HG02798 (cell line): ENCODE results near the gene MYL6.

ENCODE experiments used
- ATAC-seq: cut with Tn5 transposase; IDR thresholded peaks from one replicate; pipeline ENCODE4 v1.9.1; 2021; ENCODE audit warnings: mild to moderate bottlenecking; ENCODE audit not compliant: unreplicated experiment, poor library complexity

Gene MYL6

DNA sequence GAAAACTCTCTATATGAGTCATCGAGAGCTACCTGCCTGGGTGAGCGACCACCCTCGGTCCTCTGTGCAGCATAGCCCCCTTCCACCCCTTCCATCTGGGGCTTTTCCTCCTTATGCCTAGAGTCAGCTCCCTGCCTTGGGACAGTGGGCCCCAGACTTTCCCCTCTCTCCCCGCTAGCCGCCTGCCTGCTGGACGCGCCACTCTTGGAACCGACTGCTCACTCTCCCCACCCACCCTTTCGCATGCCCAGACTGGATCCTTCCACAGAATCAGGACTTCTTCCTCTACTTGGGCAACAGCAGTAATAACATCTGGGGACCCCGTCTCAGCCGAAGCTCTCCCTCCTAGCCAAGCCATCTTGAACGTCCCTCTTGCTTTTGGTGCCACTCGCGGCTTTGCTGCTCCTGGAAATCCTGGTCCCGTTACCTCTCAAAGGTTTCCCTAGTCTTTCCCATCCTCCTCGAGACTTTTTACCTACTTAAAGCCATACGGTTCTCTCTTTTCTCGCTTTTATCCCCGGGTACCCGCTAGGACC, 29.4 kb upstream of the MYL6 start:
- ATAC-seq, result no peak

DNA sequence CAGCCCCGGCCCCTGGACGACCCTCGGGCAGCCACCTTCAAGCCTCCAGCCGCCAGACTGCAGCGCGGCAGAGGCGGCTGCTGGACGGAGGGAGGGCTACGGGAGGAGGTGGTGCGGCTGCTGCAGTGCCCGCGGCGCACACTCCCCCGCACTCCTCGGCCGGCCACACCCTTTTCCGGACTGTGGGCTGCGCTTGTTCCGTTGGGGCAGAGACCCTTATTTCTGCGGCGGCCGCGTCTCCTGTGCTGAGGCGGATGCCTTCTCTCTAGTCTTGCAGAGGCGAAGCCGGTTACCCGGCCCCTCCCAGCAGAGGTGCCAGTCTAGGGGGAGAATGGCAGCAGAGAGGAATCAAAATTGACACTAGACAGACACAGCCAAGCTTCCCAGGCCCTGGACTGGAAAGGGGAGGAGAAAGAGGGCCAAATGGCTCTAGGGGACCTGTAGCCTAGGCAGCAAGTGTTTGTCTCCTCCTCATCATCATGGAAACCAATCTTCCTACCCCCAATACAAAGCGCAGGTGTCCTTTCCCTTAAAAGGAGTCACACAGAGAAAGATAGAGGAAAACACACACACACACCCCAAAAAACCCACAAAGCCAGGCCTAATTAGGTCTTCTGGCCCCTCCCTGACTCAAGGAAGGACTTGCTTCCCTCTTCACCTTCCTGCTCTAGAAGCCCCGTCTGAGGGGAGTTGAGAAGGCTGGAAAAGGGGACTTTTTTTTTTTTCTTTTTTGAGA, 28.8 kb upstream of the MYL6 start:
- peak; percentile 28 for ATAC-seq

DNA sequence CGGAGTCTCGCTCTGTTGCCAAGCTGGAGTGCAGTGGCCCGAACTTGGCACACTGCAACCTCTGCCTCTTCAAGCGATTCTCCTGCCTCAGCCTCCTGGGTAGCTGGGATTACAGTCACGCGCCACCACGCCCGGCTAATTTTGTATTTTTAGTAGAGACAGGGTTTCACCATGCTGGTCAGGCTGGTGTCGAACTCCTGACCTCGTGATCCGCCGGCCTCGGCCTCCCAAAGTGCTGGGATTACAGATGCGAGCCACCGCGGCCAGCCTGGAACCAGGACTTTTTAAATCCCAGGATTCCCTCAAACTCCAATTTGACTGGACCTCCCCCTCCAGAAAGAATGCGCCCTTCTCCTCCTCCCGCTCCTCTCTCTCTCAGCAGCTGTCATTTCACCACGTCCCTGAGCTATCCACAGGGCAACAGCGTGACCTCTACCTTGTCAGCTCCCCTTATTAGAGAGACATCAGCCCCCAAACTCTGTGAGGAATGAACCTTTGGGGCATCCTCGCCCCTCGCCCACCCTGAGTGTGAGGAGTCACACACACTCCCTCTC, 28.1 kb upstream of the MYL6 start:
- no peak for ATAC-seq

DNA sequence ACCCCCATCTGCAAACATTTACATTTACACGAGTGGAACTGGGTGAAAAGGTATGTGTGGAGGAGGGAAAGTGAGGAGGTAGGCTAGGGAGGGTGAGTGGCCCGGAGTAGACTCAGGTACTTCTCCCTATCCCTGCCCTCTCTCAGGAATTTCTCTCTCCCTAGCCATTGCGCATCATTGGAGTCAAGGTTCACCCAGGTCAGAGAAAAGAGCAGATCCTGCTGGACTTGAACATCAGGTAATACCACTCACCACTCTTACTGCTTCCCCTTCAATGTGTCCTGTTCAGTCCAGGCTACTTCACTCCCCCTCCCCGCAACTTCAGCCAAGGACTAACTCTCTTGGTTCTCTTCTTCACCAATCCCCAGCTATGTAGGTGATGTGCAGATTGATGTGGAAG, 27.3 kb upstream of the MYL6 start:
- no peak for ATAC-seq

DNA sequence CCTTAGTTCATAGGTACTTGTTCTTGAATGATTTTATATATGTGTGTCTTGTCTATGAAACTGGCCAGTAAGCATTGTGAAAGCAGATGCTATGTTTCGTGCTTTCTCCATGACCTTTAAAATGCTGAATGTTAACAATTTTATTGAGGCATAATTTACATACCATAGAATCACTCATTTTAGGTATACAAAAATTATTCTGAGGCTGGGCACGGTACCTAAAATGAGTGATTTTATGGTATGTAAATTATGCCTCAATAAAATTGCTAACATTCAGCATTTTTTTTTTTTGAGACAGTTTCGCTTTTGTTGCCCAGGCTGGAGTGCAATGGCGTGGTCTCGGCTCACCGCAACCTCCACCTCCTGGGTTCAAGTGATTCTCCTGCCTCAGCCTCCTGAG, 23.3 kb upstream of the MYL6 start:
- no peak for ATAC-seq

DNA sequence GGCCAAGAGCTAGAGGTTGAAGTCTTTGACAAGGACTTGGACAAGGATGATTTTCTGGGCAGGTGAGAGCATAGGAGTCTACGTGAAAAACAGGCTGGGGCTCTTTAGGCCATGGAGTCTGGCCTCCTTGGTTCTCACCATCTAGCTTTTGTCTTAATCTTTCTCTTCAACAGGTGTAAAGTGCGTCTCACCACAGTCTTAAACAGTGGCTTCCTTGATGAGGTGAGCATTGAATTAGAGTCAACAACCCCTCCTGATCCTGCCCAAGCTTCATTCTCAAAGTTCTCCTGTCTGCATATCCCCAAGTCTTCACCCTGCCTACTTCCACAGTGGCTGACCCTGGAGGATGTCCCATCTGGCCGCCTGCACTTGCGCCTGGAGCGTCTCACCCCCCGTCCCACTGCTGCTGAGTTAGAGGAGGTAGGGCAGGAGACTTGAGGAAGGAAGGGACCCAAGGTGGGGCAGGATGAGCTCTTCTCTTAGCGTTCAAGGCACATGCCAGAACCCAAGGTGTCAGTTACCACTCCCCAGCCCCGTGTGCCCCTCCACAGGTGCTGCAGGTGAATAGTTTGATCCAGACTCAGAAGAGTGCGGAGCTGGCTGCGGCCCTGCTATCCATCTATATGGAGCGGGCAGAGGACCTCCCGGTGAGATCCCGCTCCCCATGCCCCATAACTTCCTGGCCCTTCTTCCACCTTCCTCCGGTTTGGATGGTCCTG, 20.1 kb upstream of the MYL6 start:
- no peak for ATAC-seq

DNA sequence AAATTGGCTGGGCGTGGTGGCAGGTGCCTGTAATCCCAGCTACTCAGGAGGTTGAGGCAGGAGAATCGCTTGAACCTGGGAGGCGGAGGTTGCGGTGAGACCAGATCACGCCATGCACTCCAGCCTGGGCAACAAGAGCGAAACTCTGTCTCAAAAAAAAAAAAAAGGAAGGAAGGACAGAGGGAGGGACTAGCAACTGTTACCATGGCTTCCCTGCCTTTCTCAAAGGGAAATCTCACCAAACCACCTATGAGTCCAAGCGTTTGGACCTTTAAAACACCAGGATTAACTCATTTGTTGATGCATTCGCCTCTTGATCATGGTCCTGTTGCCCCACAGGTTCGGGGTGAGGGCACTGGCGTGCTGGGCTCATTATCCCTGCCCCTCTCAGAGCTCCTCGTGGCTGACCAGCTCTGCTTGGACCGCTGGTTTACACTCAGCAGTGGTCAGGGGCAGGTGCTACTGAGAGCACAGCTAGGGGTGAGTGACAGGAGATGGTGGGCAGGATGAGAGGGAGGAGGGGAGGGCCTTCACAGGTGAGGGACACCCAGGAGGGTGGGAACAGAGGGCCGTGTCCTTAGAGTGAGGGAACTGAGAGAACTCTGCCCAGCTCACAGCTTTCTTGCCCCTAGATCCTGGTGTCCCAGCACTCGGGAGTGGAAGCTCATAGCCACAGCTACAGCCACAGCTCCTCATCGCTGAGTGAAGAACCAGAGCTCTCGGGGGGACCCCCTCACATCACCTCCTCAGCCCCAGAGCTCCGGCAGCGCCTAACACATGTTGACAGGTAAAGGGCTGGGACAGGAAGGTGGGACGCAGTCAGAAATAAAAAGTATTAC, 16.0 kb upstream of the MYL6 start:
- no peak for ATAC-seq

DNA sequence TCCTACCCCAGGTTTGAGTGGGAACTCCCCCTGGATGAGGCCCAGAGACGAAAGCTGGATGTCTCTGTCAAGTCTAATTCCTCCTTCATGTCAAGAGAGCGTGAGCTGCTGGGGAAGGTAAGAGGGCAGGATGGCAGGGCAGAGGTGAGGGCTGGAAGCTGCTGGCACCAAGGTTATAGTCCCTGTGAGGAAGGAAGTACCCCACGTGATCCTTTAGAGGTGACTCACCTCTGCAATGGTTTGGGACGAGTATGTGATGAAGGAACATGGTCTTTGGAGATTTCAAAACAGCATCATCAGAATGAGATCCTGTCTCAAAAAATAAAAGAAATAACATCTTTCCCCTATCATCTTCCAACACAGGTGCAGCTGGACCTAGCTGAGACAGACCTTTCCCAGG, 14.9 kb upstream of the MYL6 start:
- ATAC-seq, result no peak

DNA sequence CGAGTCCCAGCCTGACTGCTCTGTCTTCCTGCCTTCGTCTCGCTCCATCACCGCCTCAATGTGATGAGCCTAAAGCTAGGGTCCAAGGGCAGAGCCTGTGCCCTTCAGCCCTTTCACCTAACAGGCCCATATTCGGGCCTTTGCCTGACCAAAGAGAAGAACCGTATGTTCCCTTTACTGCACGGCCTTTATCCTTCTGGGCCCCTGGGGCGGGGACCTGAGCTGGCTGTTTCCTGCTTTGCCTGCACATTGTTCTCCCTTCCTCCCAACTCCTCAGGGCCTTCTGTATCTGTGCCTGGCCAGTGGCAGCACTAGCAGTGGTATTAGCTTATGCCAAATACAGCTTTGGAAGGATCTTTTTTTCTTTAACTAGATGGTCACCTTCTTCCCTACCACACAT, 14.3 kb upstream of the MYL6 start:
- ATAC-seq, result no peak

DNA sequence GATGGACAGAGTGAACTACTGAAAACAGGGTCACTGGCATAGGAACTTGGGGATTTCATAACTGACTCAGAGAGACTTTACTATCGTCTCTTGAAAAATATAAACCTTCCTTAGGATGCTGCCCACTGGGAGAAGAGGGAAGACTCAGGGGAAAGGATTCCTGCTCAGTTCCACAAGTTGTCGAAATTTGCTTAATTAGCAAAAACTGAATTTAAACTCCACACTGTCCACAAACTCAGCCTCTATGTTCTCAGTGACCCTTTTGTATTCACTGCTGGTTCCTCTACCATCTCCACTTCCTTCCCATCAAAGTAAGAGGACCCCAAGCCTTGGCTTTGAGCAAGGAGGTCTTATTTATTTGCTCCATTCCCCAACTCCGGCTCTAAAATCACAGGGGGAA, 12.9 kb upstream of the MYL6 start:
- no peak for ATAC-seq

DNA sequence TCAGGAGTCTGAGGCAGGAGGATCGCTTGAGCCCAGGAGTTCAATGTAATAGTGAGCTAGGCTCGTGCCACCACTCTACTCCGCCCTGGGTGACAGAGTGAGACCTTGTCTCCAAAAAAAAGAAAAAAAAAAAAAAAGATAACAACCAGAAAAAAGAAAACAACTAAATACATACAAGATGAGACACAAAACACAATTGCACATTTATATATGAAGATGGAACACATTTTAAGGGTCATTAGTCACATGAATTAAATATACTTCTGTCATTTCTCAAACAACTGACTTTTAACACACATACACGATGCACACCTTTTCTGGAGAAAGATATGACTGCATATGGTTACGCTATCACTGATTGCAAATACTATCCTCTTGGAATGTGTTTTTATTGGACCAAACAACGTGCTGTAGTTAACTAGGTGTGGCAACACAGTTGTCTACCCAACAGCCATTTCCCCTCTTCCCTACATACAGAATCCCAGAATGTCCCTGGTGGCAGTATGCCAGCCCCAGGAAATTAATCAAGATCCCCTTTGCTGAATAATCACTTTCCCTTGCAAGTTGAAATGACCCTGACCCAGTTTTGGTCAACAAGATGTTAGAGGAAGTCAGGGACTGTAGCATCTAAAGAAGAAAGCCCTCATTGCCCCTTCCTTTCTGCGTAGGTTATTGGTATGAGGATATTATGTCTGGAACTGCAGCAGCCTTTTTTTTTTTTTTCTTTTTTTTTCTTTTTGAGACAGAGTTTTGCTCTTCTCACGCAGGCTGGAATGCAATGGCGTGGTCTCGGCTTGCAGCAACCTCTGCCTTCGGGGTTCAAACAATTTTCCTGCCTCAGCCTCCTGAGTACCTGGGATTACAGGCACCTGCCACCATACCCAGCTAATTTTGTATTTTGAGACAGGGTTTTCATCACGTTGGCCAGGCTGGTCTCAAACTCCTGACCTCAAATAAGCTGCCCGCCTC, 11.4 kb upstream of the MYL6 start:
- no peak for ATAC-seq

DNA sequence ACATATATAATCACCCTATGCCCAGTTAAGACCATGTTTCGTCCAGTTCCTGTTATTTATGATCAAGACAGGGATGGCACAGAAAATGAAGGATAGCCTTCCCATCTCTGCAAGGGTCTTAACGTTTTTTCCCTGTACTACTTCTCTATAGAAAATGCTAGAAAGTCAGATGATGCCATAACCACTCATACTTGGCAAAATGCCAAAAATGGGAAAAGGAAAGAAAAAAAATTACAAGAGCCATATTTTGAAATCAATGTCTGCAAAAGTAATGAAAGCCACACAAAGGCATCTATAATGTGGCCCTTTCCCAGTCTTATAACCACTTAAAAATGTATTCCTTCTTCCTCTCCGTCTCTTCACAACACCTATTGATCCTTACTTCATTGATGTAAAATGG, 7.6 kb upstream of the MYL6 start:
- ATAC-seq, result no peak

DNA sequence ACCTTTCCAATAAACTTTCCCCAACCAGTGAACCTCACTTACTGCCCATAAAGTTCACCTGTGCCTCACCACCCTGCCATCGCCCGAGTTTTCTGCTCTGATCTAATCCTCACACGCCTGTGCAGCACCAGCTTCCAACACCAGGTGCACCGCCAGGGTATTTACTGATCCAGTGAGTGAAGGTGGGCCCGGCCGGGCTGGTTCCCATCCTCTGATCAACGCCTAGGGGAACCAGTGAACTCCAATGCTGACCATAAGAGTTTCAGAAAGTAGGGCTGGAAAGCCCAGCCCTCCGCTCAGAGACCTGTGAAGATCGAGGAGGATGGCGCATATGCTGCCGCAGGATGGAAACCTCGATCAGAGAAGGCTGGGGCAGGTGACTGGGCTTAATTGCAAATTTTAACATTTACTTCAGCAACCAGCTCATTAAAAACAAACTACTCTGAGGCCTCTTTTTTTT, 6.5 kb upstream of the MYL6 start:
- peak; percentile 52 for ATAC-seq

DNA sequence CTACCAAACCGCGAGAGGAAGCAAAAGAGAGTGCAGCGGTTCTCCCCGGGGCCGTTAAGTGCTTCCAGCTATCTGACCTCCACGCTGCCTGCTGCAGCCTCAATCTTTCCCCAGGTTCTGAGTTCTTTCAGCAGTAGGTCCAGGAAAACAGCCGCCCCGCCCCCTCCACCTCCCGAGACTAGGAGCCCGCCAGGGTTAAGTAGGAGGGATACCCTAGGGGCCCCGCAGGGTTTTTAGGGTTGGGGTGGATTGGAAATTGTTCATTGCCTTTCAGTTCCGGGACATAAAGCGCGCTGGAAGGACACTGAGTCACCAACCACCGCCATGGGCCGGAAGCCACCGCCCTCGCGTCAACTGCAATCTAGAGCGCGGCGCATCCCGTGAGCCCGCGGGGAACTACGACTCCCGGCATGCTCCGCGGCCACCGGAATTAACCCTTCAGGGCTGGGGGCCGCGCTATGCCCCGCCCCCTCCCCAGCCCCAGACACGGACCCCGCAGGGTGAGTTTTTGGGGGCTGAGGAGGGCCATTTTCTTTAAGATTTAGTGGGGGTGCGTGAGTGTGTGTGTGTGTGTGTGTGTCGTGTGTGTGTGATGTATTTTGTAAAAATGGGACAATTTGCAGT, 5.9 kb upstream of the MYL6 start, which contains the start of gene MYL6B:
Gene MYL6B (plus strand): TSS at position 456 of the 624 bp plus-strand sequence. CDS start 1,332 bp downstream, outside the sequence.
- ATAC-seq, result peak; percentile 95

DNA sequence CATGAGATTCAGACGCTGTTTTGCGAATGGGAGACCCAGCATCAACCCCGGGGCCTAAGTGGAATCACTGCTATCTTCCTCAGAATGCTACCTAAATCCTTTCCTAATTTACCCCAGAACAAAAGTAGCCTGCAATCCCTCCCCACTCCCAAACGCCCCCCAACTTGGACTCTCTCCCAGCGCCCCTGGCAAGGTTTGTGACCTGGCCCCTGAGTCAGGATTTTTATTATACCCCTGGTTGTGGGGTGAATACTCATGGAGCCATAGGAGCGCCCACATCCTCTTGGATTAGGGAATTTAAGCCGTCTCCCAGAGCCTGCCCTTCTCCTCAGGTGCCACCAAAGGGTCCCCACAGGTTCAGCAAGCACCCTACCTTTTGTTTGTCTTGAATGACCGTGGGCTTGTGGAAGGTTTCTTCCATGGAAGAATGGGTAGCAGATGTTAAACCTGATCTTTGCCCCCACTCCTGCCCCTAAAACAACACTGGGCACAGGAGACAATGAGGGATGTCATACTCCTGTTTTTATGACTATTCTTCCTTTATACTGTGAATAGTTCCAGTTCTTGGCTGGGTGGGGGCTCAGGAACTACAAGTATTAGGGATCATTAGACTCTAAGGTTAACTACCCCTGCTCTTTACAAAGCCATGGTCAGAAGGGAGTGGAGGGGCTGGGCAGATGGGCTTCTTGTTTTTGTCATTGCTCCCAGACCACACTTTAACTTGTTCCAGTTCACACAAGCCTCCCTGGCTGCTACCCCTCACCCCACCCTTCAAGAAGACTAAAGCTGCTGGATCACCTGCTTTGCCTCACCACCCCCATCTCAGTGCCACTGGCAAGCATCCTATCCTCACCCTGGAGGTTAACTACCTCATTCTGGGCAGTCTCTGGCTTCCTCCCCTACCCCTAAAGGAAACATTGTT, 5.1 kb upstream of the MYL6 start:
- no peak for ATAC-seq

DNA sequence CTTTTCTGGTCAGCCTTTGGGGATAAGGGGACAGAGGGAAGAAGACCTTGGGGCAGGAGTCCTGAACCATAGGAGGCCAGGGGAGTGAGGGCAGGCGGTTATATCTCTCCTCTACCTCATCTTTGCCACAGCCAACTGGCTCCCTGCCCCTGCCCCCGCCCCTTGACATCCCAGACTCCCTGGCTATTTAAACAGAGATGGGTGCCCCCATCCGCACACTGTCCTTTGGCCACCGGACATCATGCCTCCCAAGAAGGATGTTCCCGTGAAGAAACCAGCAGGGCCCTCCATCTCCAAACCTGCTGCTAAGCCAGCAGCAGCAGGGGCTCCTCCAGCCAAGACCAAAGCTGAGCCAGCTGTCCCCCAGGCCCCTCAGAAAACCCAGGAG, 4.5 kb upstream of the MYL6 start:
- ATAC-seq, result no peak

DNA sequence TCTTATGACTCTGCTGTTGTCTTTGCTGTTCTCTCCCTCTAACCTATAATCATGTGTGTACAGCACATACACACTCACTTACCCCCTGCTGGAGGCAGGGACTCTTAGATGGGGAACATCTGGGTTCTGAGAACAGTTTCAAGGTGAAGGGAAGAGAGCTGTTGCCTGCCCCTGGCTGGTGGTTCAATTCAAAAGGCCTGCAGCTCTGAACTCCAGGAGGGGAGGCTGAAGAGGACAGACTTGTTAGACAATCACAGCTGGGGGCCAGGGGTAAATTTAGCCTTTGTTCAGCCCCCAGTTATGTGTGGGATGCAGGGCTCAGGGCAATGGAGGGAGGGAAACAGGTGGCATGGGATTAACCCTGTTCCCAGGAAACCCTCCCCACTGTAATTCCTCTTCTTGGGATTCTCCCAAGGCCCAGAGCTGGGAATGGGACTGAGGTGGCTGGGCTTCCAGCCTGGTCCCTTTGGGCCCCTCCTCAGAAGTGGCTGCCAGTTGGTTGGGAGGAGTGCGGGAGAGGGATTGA, 3.9 kb upstream of the MYL6 start:
- no peak for ATAC-seq

DNA sequence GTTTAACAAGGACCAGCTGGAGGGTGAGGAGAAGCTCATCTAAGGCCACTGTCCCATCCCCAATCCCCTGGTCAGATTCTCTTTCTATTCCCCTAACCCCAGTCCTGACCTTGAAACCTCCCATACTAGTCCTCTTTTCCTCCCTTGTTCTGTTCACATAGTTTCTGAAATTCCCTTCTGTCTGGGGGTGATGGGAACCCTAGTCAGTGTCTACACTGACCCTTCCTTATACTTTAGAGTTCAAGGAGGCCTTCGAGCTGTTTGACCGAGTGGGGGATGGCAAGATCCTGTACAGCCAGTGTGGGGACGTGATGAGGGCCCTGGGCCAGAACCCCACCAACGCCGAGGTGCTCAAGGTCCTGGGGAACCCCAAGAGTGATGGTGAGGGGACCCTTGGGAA, 3.3 kb upstream of the MYL6 start:
- ATAC-seq, result no peak
